CD14-positive monocyte (primary cell): ENCODE data around the gene TRPC6. TPM values are rescaled to one million over a fixed set of nuclear protein-coding genes. Genes with fewer than 3 reads are reported as not detected.

ENCODE experiments used
- DNase-seq, 3 donors: peaks; one replicate each; pipeline ENCODE4 v3.0.0-alpha.2; 2011 to 2022
- H2AFZ ChIP-seq: 2 replicates; pipeline ENCODE4 v1.6.0; 2012; ENCODE audit warnings: mild to moderate bottlenecking, low read depth, low read length, inconsistent platforms; ENCODE audit not compliant: insufficient read depth, poor library complexity, severe bottlenecking
- H3K27ac ChIP-seq, 2 donors: 1 replicate in 1 of 2; 2 replicates in 1 of 2; pipeline ENCODE4 v1.5.1; 2012 to 2013; ENCODE audit warnings: low read length in 2 of 2, control low read depth in 1 of 2, inconsistent platforms in 1 of 2, low read depth in 1 of 2, mild to moderate bottlenecking in 1 of 2
- H3K27me3 ChIP-seq, 2 donors: one replicate each; pipeline versions ENCODE4 v1.6.0 to v1.6.1; 2011 to 2013; ENCODE audit warnings: low read length in 2 of 2; ENCODE audit not compliant: control insufficient read depth in 2 of 2, insufficient read depth in 2 of 2
- H3K36me3 ChIP-seq, 2 donors: replicated peaks in 1 of 2; 1 replicate in 1 of 2; 2 replicates in 1 of 2; pipeline versions ENCODE4 v1.5.1 to v1.6.1; 2012 to 2013; ENCODE audit warnings: low read length in 2 of 2, control low read depth in 1 of 2, inconsistent platforms in 1 of 2, mild to moderate bottlenecking in 1 of 2; ENCODE audit not compliant: insufficient read depth in 2 of 2, control insufficient read depth in 1 of 2
- H3K4me1 ChIP-seq, 2 donors: 1 replicate in 1 of 2; 2 replicates in 1 of 2; pipeline versions ENCODE4 v1.5.1 to v1.6.1; 2012 to 2013; ENCODE audit warnings: low read length in 2 of 2, control low read depth in 1 of 2, inconsistent platforms in 1 of 2, mild to moderate bottlenecking in 1 of 2, moderate library complexity in 1 of 2; ENCODE audit not compliant: insufficient read depth in 2 of 2, control insufficient read depth in 1 of 2
- H3K4me2 ChIP-seq: replicated peaks from 2 replicates; pipeline ENCODE3; 2012; ENCODE audit warnings: low read length, moderate library complexity, mild to moderate bottlenecking; ENCODE audit not compliant: poor library complexity, severe bottlenecking; ENCODE audit errors: extremely low read depth
- H3K4me3 ChIP-seq, 3 experiments: fragments of 200-600 bp in 1 of 3; sonication (generic) in 1 of 3; replicated peaks in 1 of 3; 1 replicate in 2 of 3; 2 replicates in 1 of 3; pipeline ENCODE4 v1.5.1; 2011 to 2013; ENCODE audit warnings: low read length in 3 of 3, mild to moderate bottlenecking in 3 of 3, control low read depth in 2 of 3, low read depth in 2 of 3, inconsistent platforms in 1 of 3, moderate library complexity in 1 of 3
- H3K79me2 ChIP-seq: 2 replicates; pipeline ENCODE4 v1.6.0; 2012; ENCODE audit warnings: mild to moderate bottlenecking, control low read depth, inconsistent platforms, low read length, moderate library complexity; ENCODE audit not compliant: insufficient read depth
- H3K9ac ChIP-seq: 2 replicates; pipeline ENCODE4 v1.6.0; 2017; ENCODE audit warnings: low read length, mild to moderate bottlenecking; ENCODE audit not compliant: insufficient read depth, poor library complexity, severe bottlenecking
- H3K9me3 ChIP-seq, 2 donors: replicated peaks in 1 of 2; 1 replicate in 1 of 2; 2 replicates in 1 of 2; pipeline versions ENCODE4 v1.5.1 to v1.6.1; 2012 to 2013; ENCODE audit warnings: low read length in 2 of 2, control low read depth in 1 of 2; ENCODE audit not compliant: control insufficient read depth in 1 of 2, insufficient read depth in 1 of 2
- H4K20me1 ChIP-seq: 2 replicates; pipeline ENCODE4 v1.6.0; 2012; ENCODE audit warnings: mild to moderate bottlenecking, low read length, control low read depth, moderate library complexity; ENCODE audit not compliant: insufficient read depth
- H3K27ac Mint-ChIP-seq, 7 donors: one replicate each; pipeline ENCODE4 v1.8.0; 2020; ENCODE audit warnings: mild to moderate bottlenecking in 7 of 7, mixed read lengths in 7 of 7, moderate library complexity in 6 of 7, inconsistent platforms in 2 of 7
- H3K27me3 Mint-ChIP-seq, 3 donors: one replicate each; pipeline ENCODE4 v1.8.0; 2021 to 2022; ENCODE audit warnings: low read depth in 3 of 3, mild to moderate bottlenecking in 3 of 3, mixed read lengths in 3 of 3, moderate library complexity in 3 of 3, inconsistent platforms in 1 of 3
- H3K36me3 Mint-ChIP-seq, 2 donors: one replicate each; pipeline ENCODE4 v1.8.0; 2020; ENCODE audit warnings: mixed read lengths in 2 of 2, inconsistent platforms in 1 of 2, mild to moderate bottlenecking in 1 of 2
- H3K4me1 Mint-ChIP-seq: one replicate; pipeline ENCODE4 v1.8.0; 2020; ENCODE audit warnings: mild to moderate bottlenecking, mixed read lengths
- H3K4me3 Mint-ChIP-seq, 2 donors: one replicate each; pipeline ENCODE4 v1.8.0; 2020; ENCODE audit warnings: mild to moderate bottlenecking in 2 of 2, mixed read lengths in 2 of 2, moderate library complexity in 1 of 2
- H3K9me3 Mint-ChIP-seq, 7 donors: one replicate each; pipeline ENCODE4 v1.8.0; 2020 to 2022; ENCODE audit warnings: mixed read lengths in 7 of 7, mild to moderate bottlenecking in 6 of 7, moderate library complexity in 6 of 7, inconsistent platforms in 2 of 7
- WGBS: methylation state at CpG from one replicate; pipeline ENCODE4 v1.1.5; 2013; ENCODE audit warnings: missing lambda C conversion rate; ENCODE audit not compliant: insufficient coverage; 5-methylcytosine and 5-hydroxymethylcytosine counted together
- intact Hi-C, 2 donors: fragments of 100-400 bp; cut with micrococcal nuclease; formaldehyde crosslinking; loops; one replicate each; pipeline versions ENCODE4 v1.15.0 to v1.15.1; 2023
- polyA plus RNA-seq, 3 donors: library from polyadenylated mRNA; depleted of rRNA in 1 of 3; unstranded in 2 of 3; stranded (reverse) in 1 of 3; fragments of 300-500 nt in 2 of 3; fragments of >200 nt in 1 of 3; fragmentation: Illumina TruSeq in 2 of 3; gene quantifications; 1 replicate in 2 of 3; 2 replicates in 1 of 3; pipeline ENCODE4 v1.2.3, GENCODE V29; 2012 to 2021
- TF ChIP-seq, protein P1 (sequence below): fragments of 200-600 bp; IDR thresholded peaks from one replicate; pipeline ENCODE4 v1.8.0; 2022; ENCODE audit warnings: antibody characterized with exemption, mild to moderate bottlenecking

TRPC6 gene
- polyA plus RNA-seq, 3 donors, result 0.01 TPM; not detected in 2

DNA sequence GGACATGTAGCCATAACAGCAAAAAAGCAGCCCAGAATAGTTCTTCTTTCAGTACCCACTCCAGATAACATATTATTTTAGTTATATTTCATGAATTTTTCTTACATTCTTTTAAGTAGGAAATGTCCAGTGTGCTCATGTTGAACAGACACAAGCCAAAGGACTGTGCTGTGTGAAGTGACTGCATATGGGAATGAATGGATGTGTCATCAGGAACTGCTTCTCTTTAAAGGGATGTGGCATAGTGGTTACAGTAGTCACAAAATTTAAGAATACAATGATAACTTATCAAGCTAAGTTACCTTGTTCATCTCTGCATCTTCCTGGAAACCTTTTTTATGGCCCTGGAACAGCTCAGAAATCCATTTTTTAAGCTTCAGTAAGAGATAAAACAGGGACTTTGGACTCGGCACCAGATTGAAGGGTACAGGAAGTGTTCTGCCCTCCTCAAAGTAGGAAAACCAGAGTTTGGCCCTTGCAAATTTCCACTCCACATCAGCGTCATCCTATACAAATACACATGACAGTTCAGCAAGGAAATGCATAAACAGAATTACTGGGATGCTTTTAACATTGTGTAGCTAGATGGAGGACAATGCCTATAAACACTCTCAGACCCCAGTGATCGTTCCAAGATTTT is 112.8 kb downstream of the TRPC6 start:
- no peak overlapping the region for H3K27ac ChIP-seq
- Mint-ChIP-seq H3K27me3 (no peaks in the 10 kb centered on the region), H3K9me3 (peaks cover 0 to 1% (median 0%) of the 10 kb centered on the region in 7 donors), H3K27ac (no peak overlapping the region), H3K4me1 (no peaks in the 10 kb centered on the region), H3K4me3 (no peak overlapping the region), H3K36me3 (no peaks in the 10 kb centered on the region)
- H3K36me3 ChIP-seq, result no peaks in the 10 kb centered on the region
- no peaks in the 10 kb centered on the region for H4K20me1 ChIP-seq
- no peaks in the 10 kb centered on the region for H3K79me2 ChIP-seq
- 60% methylated on average over 1 of the region's 3 CpGs for WGBS
- H3K9ac ChIP-seq, result no peak overlapping the region
- intact Hi-C loops, result no loop called here
- H3K9me3 ChIP-seq, result no peaks in the 10 kb centered on the region
- no peak for DNase-seq
- TF ChIP-seq, protein P1, sequence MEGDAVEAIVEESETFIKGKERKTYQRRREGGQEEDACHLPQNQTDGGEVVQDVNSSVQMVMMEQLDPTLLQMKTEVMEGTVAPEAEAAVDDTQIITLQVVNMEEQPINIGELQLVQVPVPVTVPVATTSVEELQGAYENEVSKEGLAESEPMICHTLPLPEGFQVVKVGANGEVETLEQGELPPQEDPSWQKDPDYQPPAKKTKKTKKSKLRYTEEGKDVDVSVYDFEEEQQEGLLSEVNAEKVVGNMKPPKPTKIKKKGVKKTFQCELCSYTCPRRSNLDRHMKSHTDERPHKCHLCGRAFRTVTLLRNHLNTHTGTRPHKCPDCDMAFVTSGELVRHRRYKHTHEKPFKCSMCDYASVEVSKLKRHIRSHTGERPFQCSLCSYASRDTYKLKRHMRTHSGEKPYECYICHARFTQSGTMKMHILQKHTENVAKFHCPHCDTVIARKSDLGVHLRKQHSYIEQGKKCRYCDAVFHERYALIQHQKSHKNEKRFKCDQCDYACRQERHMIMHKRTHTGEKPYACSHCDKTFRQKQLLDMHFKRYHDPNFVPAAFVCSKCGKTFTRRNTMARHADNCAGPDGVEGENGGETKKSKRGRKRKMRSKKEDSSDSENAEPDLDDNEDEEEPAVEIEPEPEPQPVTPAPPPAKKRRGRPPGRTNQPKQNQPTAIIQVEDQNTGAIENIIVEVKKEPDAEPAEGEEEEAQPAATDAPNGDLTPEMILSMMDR, result no peak
- H3K4me1 ChIP-seq, result no peaks in the 10 kb centered on the region
- no peak overlapping the region for H3K4me2 ChIP-seq
- no peaks in the 10 kb centered on the region for H3K27me3 ChIP-seq
- no peak overlapping the region for H3K4me3 ChIP-seq
- H2AFZ ChIP-seq, result no peak overlapping the region

DNA sequence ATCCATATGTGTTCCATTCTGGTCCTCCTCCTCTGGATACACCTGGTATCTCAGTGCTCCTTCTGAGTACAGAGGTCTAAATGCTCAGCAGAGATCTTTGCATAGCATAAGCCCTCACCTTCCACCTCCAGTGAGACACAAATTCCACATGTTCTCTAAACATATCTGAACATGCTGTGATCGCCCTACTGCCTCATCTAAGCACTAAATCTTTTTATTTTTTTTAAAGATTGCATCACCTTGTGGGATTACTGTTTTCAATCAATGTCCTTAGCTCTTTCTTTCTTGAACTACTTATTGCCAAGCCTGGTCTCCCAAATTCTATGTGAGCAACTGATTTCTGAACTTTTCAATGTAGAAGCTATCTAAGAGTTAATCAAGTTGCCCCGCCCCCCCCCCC is 113.4 kb downstream of the TRPC6 start:
- H3K79me2 ChIP-seq, result no peaks in the 10 kb centered on the region
- Mint-ChIP-seq H3K36me3 (no peaks in the 10 kb centered on the region), H3K27me3 (no peaks in the 10 kb centered on the region), H3K9me3 (peaks cover 0 to 1% (median 0%) of the 10 kb centered on the region in 7 donors), H3K4me3 (no peak overlapping the region), H3K4me1 (no peaks in the 10 kb centered on the region), H3K27ac (no peak overlapping the region)
- H3K4me1 ChIP-seq, result no peaks in the 10 kb centered on the region
- no CpG with 5 or more reads among the region's 2 CpGs for WGBS
- no peaks in the 10 kb centered on the region for H3K9me3 ChIP-seq
- no peak for DNase-seq
- H3K4me3 ChIP-seq, result no peak overlapping the region
- no peak overlapping the region for H3K4me2 ChIP-seq
- TF ChIP-seq, protein P1, result no peak
- no peaks in the 10 kb centered on the region for H3K27me3 ChIP-seq
- no peaks in the 10 kb centered on the region for H4K20me1 ChIP-seq
- no peak overlapping the region for H3K9ac ChIP-seq
- intact Hi-C loops, result no loop called here
- H3K27ac ChIP-seq, result no peak overlapping the region
- H3K36me3 ChIP-seq, result no peaks in the 10 kb centered on the region
- no peak overlapping the region for H2AFZ ChIP-seq
